ENCODE measurements around the gene TBC1D16. TPM values are rescaled to one million over a fixed set of nuclear protein-coding genes. Genes with fewer than 3 reads are reported as not detected.

Gene TBC1D16
- total and polyA plus RNA-seq, 11 donors: 5.3 to 22.1 (median 17.4) TPM

GRCh38 chr17:80009391-80010282 is 26.0 kb downstream of the TBC1D16 start:
- intact Hi-C loops (cut with DNase I): loop anchor here in 8 of 10 donors (5.0 to 10.0 kb wide), 7 partner anchors 58 to 245 kb away; partner anchors contain the start of gene GAA (in 1 of the 8)
- Histone ChIP-seq H3K36me3 (peaks cover 0 to 34% (median 14%) of the 10 kb centered on the region in 9 donors), H3K4me1 (peaks cover 0 to 15% (median 10%) of the 10 kb centered on the region in 12 donors), H3K27ac (no peak overlapping the region), H3K27me3 (no peaks in the 10 kb centered on the region), H3K4me3 (no peak overlapping the region), H3K9me3 (peaks cover 0 to 7% (median 0%) of the 10 kb centered on the region in 12 donors)
- ATAC-seq (no peak), DNase-seq (peak in 1 of 5 donors; percentile 20)
- 90 to 98% (median 95%) methylated on average over 13 to 34 of the region's 34 CpGs for WGBS, 4 donors
- TF ChIP-seq POLR2A (IDR thresholded peaks at IDR 0.05): no peak
- TF ChIP-seq CTCF (IDR thresholded peaks at IDR 0.05): no peak

- peaks cover 0 to 34% (median 14%) of the 10 kb centered on the region in 9 donors for H3K36me3 ChIP-seq
Measured at GRCh38 chr17:80008848-80009247, 26.8 kb downstream of the TBC1D16 start.

GRCh38 chr17:80008383-80008840 is 27.3 kb downstream of the TBC1D16 start:
- Histone ChIP-seq H3K4me3 (no peak overlapping the region), H3K27me3 (no peaks in the 10 kb centered on the region), H3K27ac (no peak overlapping the region), H3K9me3 (no peaks in the 10 kb centered on the region), H3K4me1 (peaks cover 0 to 15% (median 10%) of the 10 kb centered on the region in 12 donors), H3K36me3 (peaks cover 0 to 31% (median 14%) of the 10 kb centered on the region in 9 donors)
- intact Hi-C loops (cut with DNase I): loop anchor here in 8 of 10 donors (1.0 to 10.0 kb wide), 8 partner anchors 27 to 246 kb away; partner anchors contain the start of genes GAA (in 1 of the 8) and TBC1D16 (in 1 of the 8)
- 23 to 41% (median 27%) methylated on average over 13 to 17 of the region's 17 CpGs for WGBS, 4 donors
- TF ChIP-seq CTCF (IDR thresholded peaks at IDR 0.05): peak; percentile 82 to 97 (median 92)
- TF ChIP-seq POLR2A (IDR thresholded peaks at IDR 0.05): no peak
- DNase-seq: peak; percentile 71 to 88 (median 78)
- peak; percentile 48 to 85 (median 79) for ATAC-seq

More at GRCh38 chr17:80008848-80009247, 26.8 kb downstream of the TBC1D16 start:
- no peaks in the 10 kb centered on the region for H3K9me3 ChIP-seq
- no peak overlapping the region for H3K4me3 ChIP-seq
- no peaks in the 10 kb centered on the region for H3K27me3 ChIP-seq
- TF ChIP-seq CTCF (IDR thresholded peaks at IDR 0.05) (no peak), POLR2A (IDR thresholded peaks at IDR 0.05) (no peak)
- peaks cover 0 to 15% (median 10%) of the 10 kb centered on the region in 12 donors for H3K4me1 ChIP-seq
- peak in 1 of 5 donors; percentile 23 for DNase-seq
- no peak overlapping the region for H3K27ac ChIP-seq
- 88 to 91% (median 90%) methylated on average over 18 of the region's 18 CpGs for WGBS, 4 donors
- intact Hi-C loops (cut with DNase I): loop anchor here in 8 of 10 donors (1.0 to 10.0 kb wide), 8 partner anchors 26 to 246 kb away; partner anchors contain the start of genes GAA (in 1 of the 8) and TBC1D16 (in 1 of the 8)
- ATAC-seq: no peak

GRCh38 chr17:80007939-80008338 is 27.7 kb downstream of the TBC1D16 start:
- DNase-seq (peak in 1 of 5 donors; percentile 24), ATAC-seq (no peak)
- no peak for TF ChIP-seq POLR2A (IDR thresholded peaks at IDR 0.05)
- TF ChIP-seq CTCF (IDR thresholded peaks at IDR 0.05): no peak
- Histone ChIP-seq H3K36me3 (peaks cover 0 to 27% (median 11%) of the 10 kb centered on the region in 9 donors), H3K9me3 (no peaks in the 10 kb centered on the region), H3K27me3 (no peaks in the 10 kb centered on the region), H3K27ac (no peak overlapping the region), H3K4me1 (peaks cover 0 to 15% (median 10%) of the 10 kb centered on the region in 12 donors), H3K4me3 (no peak overlapping the region)
- intact Hi-C loops (cut with DNase I): loop anchor here in 8 of 10 donors (1.0 to 10.0 kb wide), 8 partner anchors 27 to 247 kb away; partner anchors contain the start of genes GAA (in 1 of the 8) and TBC1D16 (in 1 of the 8)
- WGBS, 4 donors: 86 to 91% (median 88%) methylated on average over 10 of the region's 10 CpGs
